Stimulated activated CD8-positive, alpha-beta memory T cell treated with anti-CD3 and anti-CD28 coated beads, Interleukin-7, amount 100 ng/mL, for 1 hour (primary cell): ENCODE data around the gene NFE2L1.
"Not testable (repeated sequence)": the region's sequence is repeated elsewhere in the genome, so short reads cannot be mapped to it uniquely, and the experiment has no call there.

Experiments
- DNase-seq, 2 donors: peaks; one replicate each; pipeline ENCODE4 v3.0.0-alpha.2; 2020; ENCODE audit warnings: low read depth in 2 of 2

Gene NFE2L1, protein sequence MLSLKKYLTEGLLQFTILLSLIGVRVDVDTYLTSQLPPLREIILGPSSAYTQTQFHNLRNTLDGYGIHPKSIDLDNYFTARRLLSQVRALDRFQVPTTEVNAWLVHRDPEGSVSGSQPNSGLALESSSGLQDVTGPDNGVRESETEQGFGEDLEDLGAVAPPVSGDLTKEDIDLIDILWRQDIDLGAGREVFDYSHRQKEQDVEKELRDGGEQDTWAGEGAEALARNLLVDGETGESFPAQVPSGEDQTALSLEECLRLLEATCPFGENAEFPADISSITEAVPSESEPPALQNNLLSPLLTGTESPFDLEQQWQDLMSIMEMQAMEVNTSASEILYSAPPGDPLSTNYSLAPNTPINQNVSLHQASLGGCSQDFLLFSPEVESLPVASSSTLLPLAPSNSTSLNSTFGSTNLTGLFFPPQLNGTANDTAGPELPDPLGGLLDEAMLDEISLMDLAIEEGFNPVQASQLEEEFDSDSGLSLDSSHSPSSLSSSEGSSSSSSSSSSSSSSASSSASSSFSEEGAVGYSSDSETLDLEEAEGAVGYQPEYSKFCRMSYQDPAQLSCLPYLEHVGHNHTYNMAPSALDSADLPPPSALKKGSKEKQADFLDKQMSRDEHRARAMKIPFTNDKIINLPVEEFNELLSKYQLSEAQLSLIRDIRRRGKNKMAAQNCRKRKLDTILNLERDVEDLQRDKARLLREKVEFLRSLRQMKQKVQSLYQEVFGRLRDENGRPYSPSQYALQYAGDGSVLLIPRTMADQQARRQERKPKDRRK

DNA sequence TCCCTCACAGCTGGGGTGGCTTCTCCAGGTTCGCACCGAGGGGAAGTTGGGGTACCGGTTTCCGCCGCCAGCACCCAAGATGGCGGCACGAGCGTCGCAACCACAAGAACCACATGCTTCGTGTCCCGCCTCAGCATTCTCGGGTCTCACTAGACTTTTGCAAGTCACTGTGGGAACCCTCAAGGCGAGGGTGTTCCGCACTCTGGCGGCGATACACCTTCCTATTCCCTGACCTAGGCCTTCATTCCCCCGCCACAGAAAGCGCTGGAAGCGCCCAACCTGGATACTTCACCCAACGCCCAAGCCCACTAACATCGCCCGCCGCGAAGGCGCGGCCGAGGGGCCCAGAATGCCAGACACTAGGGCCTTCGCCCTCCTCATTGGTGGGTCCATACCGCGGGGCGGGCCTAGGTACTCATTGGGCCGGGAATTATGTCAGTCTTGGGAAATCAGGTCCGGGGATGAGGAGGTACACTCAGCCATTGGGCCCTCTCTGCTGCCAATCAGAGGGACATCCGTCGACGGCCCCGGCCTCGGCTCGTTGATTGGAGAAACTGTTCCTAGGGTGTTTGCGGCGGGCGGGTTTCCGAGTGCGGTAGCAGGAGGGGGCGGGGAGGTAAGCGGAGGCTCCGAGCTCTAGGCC, at the start of gene NFE2L1:
Gene NFE2L1 (plus strand): TSS at position 619 of the 643 bp plus-strand sequence. CDS start 2,760 bp downstream, outside the sequence.
- DNase-seq = peak; percentile 92 to 93

DNA sequence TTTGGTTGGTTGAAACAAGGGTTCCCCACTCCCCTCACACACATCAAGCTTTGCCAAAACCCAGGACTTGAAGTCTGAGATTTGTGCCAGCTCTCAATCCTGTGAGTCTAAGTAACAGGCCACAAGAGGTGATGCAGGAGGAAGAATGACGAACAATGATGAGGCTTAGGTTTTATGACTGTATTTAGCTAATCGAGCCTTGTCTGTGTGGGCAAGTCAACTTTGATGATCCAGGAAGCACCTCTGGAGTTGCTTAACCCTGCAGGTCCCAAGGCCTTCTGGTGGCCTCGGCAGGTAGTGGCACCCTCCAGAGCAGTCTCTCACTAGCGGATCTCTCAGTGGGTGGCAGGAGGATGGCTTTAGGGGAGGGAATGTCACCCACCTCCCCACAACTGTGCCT, 48.6 kb upstream of the NFE2L1 start:
- DNase-seq = no peak

DNA sequence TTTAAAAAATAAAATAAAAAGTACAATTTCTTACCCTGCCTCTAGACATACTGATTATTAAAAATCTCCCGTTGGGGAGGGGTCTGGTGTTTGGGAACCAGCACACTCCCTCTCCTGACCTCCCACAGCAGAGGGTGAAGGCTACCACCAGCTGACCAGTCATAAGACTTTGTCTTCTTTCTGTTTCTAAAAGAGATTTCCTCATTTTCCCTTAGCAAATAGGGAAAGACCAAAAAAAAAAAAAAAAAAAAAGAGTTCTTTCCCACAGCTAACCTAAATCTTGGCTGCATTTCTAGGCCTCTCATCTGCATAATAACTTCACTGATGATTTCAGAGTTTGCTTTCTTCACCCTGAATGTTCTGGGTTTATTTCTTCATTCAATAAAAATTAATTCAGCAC, 47.0 kb upstream of the NFE2L1 start:
- no peak for DNase-seq

DNA sequence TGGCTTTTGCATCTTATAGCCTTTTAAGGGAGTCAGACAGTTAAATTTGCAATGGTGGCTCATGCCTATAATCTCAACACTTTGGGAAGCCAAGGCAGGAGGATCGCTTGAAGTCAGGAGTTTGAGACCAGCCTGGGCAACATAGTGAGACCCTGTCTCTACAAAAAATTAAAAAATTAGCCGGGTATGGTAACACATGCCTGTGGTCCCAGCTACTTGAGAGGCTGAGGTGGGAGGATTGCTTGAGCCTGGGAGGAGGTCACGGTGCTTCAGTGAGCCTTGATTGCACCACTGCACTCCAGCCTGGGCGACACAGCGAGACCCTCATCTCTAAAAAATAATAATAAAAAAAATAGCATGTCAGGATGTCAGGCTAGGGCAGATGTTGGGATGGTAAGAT, 46.5 kb upstream of the NFE2L1 start:
- DNase-seq = not testable (repeated sequence)

DNA sequence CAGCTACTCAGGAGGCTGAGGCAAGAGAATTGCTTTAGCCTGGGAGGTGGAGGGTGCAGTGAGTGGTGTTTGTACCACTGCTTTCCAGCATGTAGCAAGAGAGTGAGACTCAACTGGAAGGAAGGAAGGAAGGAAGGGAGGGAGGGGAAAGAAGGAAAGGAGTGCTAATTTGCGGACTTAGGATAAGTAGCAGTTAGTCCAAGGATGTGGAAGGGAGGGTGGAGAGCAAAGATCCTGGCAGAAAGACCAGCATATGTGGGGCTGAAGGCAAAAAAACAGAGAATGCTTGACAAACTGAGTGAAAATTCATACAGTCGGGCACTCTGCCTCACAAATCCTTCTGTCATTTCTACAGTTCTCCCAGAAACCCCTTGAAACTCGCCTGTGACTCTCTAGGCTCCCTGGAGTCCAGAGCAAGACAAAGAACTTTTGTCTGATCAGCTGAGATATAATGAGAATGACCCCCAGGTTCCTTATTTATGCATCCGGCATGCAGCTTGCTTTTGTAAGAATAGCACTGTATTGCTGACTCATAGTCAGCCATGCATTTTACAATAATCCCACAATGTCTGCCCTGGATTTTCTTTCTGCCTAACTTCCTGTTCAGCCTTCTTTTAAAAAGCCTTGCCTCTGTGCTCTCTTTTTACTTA, 45.8 kb upstream of the NFE2L1 start:
- no peak for DNase-seq

DNA sequence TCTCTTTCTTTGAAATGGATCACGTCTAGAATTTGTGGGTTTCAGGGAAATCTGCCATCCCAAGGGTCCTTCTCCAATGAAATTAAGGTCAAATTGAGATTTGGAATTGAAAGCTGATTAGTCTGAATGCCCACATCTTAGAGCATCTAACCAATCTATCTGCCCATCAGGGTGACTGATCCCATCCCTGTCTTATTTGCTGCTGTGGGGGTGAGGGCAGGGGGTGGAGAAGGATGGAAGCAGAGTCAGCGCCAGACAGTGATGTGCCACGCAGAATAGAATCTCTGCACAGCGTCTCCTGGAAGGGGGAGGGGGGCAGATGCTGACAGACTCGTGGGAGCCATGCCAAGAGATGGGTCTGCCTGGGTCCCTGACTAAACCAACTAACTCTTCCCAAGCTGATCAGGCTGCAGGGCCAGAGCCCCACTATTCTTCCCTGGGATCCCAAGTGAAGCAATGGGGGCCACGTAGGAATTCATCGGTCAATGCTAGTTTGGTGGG, 45.2 kb upstream of the NFE2L1 start:
- no peak for DNase-seq

DNA sequence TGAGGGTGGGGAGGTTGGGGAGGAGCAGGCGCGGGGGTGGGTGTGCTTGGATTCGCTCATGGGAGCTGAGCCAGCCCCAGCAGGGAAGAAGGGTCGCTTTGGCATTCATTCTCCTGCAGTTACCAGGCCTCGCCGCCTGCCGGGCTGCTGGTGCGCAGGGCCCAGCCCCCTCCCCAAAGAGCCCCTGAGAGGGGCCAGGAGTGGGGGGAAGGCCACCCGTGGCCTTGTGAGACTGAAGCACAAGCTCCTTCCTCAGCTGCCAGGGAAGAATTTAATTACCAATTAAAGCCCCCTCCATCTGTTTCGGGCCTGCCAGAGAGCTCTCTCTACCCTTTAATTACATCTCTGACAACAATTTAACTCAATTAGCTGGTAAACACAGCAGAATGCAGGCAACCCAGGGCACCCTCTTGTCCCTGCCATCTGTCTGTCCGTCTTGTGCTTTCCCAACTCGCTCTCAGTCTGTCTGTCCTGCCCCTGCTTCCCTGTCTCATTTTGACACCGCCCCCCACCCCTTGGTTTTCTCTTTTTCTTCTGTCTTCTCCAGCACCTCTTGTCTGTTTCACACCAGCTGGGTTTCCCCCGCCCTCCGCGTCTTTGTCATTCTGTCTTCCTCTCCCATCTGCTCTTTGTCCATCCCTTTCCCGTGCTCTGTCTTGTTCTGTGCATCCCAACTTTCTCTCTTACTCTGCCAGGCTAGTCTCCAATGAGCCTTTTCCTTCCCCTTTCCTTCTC, 44.6 kb upstream of the NFE2L1 start:
- no peak for DNase-seq

DNA sequence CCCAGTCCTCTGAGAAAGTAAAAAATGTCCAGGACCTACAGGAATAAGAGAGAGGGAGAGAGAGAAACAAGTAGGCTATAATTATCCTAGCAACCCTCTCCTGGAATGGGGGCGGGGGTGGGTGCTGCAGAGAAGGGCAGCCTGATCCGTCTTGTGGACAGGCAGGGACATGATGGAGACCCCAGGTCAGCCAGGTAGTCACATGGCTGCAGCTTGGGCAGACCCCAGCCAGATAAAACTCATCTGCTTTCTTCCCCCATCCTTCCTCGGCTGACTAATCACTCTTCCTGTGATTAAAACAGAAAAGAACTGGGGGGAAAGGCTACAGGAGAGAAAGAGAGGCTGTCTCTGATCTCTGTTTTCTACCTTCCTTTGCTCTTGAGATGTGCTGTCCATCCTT, 43.2 kb upstream of the NFE2L1 start:
- DNase-seq = no peak

DNA sequence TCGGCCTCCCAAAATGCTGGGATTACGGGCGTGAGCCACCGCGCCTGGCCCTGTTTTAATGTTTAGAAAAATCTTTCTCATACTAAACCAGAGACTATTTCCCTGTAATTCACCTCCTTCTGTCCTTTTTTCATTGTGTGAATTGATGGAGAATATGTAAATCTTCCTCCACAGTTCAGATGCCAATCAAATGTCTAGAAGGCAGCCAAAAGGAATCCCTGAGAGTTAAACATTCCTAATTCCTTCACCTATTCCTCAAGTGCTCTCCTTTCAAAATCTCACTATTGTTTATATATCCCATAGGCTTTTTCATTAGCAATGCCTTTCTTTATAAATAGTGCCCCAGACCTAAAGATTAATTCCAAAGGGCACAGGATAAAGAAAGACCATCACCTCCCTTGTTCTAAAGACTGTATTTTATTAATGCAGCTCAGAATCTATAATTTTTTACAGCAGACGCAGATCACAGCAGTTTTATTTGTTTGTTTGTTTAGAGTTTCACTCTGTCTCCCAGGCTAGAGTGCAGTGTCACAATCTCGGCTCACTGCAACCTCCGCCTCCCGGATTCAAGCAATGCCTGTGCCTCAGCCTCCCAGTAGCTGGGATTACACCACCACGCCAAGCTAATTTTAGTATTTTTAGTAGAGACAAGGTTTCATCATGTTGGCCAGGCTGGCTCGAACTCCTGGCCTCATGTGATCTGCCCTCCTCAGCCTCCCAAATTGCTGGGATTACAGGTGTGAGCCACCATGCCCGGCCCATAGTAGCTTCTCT, 41.0 kb upstream of the NFE2L1 start:
- no peak for DNase-seq

DNA sequence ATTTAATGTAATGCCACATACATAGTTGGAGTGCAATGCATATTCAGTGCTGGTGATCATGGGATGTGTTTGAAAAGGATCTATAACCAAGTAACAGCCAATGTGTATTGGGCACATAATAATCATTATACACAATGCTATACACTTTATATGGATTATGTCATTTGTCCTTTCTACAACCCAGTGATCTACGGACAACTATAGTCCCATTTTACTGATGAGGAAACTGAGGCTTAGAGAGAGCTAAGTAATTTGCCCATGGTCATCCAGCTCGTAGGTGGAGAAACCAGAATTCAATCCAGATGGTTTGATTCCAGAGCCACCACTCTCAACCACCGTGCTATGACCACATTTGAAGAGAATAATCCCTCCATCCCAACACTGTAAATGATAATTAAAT, 38.0 kb upstream of the NFE2L1 start:
- DNase-seq = no peak

DNA sequence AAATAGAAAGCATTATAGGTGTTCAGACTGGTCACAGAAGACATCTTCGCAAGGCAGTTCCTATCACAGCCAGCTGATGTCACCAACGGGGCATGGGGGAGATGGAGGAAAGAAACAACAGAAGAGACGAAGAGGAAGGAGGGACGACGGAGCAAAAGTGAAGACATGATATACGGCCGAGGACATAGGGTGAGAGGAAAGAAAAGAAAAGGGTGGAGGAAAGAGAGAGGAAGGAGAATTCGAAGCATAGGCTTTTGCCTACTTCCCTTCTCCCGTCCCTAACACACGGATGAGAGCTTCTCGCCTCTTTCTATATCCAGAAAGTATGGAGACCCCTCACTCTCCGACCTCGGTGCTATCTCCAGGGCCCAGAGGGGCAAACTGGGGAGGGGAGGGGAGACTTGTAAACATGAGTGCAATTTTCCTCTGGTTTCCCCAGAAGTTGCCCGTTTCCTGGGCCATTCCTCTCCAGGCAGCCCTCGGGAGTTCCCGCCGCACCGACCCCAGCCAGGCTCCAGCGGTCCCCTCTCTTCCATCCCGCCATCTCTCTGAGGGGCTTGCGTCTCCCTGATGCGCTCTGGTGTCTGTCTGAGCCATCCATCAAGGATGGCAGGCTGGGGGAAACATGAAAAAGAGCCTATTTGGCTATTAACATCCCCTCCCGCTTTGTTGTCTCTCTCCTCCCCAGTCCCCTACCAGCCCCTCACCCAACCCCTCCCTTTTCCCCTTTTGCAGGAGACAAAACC, 36.6 kb upstream of the NFE2L1 start:
- peak in 1 of 2 donors; percentile 7 for DNase-seq

DNA sequence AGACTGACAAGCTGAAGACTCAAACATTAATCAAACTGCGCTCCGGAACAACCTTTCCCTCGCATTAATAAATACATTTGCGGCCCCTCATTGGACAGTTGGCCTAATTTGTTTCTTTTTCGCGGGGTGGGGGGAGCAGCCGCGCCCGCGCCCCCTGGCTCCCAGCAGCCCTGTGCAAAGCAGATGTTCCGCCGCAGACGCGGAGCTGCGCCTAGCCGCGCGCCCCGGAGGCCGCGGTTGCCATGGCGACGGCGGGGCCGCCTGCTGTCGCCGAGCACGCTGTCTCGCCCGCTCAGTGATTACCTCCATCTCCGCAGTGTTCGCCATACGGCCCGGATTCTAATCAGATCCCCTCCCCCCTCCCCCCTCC, 36.0 kb upstream of the NFE2L1 start:
- DNase-seq = peak in 1 of 2 donors; percentile 38

DNA sequence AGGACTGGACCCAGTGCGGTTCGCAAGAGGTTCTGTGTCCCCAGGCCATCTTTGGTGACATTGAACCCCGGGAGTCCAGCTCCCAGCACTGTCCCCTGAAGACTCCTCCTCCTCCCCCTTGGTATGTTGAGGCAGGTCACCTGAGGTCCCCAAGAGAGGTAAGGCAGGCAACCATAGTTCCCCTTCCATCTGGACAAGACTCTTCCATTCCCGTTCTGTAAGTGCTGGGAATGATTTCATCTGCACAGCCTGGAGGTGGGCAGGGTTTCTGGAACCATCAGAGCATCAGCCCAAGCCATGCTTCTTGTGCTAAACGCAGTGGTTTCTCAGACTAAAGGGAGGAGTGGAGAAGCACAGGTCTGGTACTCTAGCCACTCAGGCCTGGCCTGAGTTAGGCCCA, 35.5 kb upstream of the NFE2L1 start:
- DNase-seq = no peak

DNA sequence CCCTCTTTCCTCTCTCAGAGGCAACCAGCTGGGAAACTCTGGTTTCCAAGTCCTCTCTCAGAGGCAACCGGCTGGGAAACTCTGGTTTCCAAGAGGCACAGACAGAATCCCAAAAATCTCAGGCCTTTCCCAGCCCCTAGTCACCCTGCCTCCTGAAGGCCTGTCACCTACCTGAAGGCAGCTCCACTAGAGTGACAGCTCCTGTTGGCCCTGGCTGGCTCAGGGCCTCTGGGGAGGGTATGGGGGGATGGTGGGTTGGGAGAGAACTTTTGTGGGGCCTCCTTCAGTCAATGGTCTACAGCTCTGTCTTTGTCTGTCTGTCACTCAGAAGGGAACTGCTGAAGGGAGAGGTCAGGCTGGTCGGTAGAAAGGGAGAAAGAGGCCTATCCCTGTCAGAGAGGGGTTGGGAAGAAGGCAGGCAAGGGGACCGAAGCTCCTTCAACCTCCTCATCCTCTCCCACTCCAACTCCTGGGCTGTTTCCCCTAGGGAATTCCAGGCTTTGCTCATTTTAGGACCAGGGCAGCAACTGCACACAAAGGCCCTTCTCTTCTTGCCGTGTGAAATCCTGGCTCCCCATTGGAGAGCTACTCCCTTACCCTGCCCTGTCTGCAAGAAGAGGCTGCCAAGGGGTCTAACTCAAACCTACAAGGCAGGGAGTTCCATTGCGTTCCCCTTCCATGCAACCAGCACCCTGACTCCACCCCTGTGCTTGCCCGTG, 34.1 kb upstream of the NFE2L1 start:
- no peak for DNase-seq

DNA sequence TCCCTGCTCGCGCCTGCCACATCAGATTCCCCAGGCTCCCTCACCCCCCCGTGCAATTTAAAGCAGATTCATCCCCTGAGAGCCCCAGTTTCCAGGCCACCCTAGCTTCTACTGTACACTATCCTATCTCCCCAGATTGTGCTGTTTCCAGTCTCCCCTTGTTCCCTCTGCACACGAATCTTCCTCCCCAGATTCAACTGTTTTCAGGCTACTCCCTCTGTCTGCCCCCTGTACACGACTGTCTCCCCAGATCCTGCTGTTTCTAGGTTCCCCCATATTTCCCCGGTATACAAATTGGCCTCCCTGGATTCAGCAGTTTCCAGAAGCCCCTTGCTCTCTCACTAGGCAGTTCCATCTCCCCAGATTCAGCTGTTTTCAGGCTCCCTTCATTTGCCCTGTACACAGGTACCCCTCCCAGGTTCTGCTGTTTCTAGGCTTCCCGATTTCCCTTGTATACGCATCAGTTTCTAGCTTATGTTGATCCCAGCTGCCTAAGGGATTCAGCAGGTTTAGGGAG, 33.5 kb upstream of the NFE2L1 start:
- no peak for DNase-seq

DNA sequence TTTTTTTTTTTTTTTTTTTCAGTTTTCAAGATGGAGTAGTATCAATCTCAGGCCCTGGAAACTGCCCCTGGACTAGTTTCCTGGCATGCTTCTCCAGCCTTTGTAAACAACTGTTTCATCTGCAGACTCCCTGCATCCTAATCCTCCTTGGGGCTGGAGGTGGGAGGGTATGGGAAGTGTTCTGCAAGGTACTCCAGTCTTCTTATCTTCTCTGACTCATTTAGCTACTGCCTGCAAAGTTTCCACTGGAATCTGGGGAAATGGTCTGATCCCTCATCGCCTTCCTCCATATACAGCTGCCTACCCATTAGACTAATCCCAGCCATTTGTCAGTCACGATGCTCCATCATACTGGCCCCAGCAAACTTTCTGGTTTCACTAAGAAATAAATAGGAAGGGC, 32.0 kb upstream of the NFE2L1 start:
- DNase-seq = no peak

DNA sequence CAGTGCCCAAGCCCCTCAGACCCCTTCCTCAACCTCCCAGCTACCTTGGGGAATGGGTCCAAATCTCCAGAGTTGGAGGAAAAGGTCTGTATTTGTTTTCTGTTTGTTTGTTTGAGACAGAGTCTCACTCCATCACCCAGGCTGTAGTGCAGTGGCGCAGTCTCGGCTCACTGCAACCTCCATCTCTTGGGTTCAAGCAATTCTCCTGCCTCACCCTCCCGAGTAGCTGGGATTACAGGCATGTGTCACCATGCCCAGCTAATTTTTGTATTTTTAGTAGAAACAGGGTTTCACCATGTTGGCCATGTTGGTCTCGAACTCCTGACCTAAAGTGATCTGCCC, 30.4 kb upstream of the NFE2L1 start:
- DNase-seq = not testable (repeated sequence)

DNA sequence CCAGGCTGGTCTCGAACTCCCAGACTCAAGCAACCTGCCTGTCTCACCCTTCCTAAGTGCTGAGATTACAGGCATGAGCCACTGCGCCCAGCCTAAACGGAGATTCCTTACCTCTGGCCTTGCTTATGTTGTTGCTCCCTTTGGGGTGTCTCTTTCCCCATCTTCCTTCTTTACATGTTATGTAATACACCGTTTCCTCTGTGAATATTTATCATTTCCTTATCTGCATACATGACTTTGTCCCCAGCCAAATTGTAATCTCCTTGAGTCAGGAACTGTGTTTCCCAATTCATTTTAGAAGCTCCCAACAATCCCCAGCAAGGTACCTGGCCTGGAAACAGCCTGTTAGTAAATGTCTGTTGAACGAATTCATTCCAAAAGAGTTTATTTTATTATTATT, 26.2 kb upstream of the NFE2L1 start:
- no peak for DNase-seq

DNA sequence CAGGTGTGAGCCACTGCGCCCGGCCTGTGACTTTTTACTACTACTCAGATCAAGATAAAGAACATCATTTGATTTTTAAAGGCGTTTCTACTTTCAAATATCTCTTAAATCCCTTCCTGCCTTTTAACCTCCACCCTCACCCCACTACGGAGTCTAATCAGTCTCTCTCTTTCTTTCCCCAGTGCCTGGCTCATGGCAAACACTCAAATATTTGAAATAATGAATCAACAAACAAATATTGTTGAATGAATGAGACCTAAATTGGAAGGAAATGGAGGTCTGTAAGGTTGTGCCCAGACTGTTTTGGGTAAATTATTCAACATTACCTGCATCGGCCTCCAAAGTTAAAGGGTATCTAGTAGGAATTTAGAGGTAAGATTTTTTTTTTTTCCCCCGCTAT, 25.3 kb upstream of the NFE2L1 start:
- no peak for DNase-seq
